Measurements from ENCODE around the gene PDE6B.

Gene PDE6B

GRCh38 chr4:601612-602558, 23.5 kb upstream of the PDE6B start:
- no peak for DNase-seq

- DNase-seq: no peak
These were observed 22.8 kb upstream of the PDE6B start for GRCh38 chr4:602559-602942.

GRCh38 chr4:604131-604530, 21.2 kb upstream of the PDE6B start:
- DNase-seq: no peak

GRCh38 chr4:605702-606425, 19.5 kb upstream of the PDE6B start:
- DNase-seq: no peak

- DNase-seq: no peak
These were observed 17.1 kb upstream of the PDE6B start for GRCh38 chr4:608236-608635.

- DNase-seq: no peak
These were observed 15.8 kb upstream of the PDE6B start for GRCh38 chr4:609400-610050.

- peak; percentile 40 for DNase-seq
These were observed 14.7 kb upstream of the PDE6B start for GRCh38 chr4:610411-611261.

- DNase-seq: no peak
These were observed 13.2 kb upstream of the PDE6B start for GRCh38 chr4:612052-612748.

- no peak for DNase-seq
These were observed 12.6 kb upstream of the PDE6B start for GRCh38 chr4:612749-613125.

GRCh38 chr4:613126-613525, 12.2 kb upstream of the PDE6B start:
- no peak for DNase-seq

- DNase-seq: no peak
These were observed 9.3 kb upstream of the PDE6B start for GRCh38 chr4:616091-616490.

GRCh38 chr4:616911-617643, 8.3 kb upstream of the PDE6B start:
- DNase-seq: no peak

- DNase-seq: no peak
These were observed 7.4 kb upstream of the PDE6B start for GRCh38 chr4:617644-618641.

- DNase-seq: no peak
These were observed 5.2 kb upstream of the PDE6B start for GRCh38 chr4:620201-620600.

GRCh38 chr4:620851-621261, 4.5 kb upstream of the PDE6B start:
- DNase-seq: no peak

- no peak for DNase-seq
These were observed 3.9 kb upstream of the PDE6B start for GRCh38 chr4:621296-622070.

- DNase-seq: no peak
These were observed 3.0 kb upstream of the PDE6B start for GRCh38 chr4:622071-622995.

Measured in NCI-H524 treated with DMSO at 0.1 percent for 48 hours (cell line).